GM12865 (cell line): ENCODE results near the gene GLI3.

Experiments
- DNase-seq: peaks from one replicate; pipeline ENCODE4 v3.0.0; 2010; ENCODE audit warnings: low read depth
- H3K4me3 ChIP-seq: 2 replicates; pipeline ENCODE4 v1.5.1; 2011; ENCODE audit warnings: mild to moderate bottlenecking, low read depth, low read length, control low read depth
- CTCF ChIP-seq: IDR thresholded peaks from 2 replicates; pipeline ENCODE4 v1.5.1; 2011; ENCODE audit warnings: low read length, control low read depth, low read depth, inconsistent platforms; ENCODE audit not compliant: insufficient read depth; ENCODE audit errors: missing control alignments

Gene GLI3

GRCh38 chr7:42025635-42026375 lies 211.2 kb downstream of the GLI3 start:
- TF ChIP-seq CTCF: no peak
- DNase-seq: no peak

GRCh38 chr7:42024537-42024936 lies 212.5 kb downstream of the GLI3 start:
- no peak for TF ChIP-seq CTCF
- H3K4me3 ChIP-seq: no peak overlapping the region
- DNase-seq: no peak

More at GRCh38 chr7:42025635-42026375, 211.2 kb downstream of the GLI3 start:
- H3K4me3 ChIP-seq: no peak overlapping the region

- TF ChIP-seq CTCF: no peak
- no peak overlapping the region for H3K4me3 ChIP-seq
- no peak for DNase-seq
Measured at GRCh38 chr7:42023262-42023661, 213.7 kb downstream of the GLI3 start.

GRCh38 chr7:42022791-42023190 lies 214.2 kb downstream of the GLI3 start:
- no peak for TF ChIP-seq CTCF
- DNase-seq: no peak
- H3K4me3 ChIP-seq: no peak overlapping the region

GRCh38 chr7:42022056-42022455 lies 215.0 kb downstream of the GLI3 start:
- no peak for DNase-seq
- no peak overlapping the region for H3K4me3 ChIP-seq
- TF ChIP-seq CTCF: no peak

- TF ChIP-seq CTCF: no peak
- H3K4me3 ChIP-seq: no peak overlapping the region
- DNase-seq: no peak
Measured at GRCh38 chr7:42021631-42022030, 215.4 kb downstream of the GLI3 start.

- no peak for TF ChIP-seq CTCF
- DNase-seq: no peak
- no peak overlapping the region for H3K4me3 ChIP-seq
Measured at GRCh38 chr7:42020061-42020460, 216.9 kb downstream of the GLI3 start.
